Measurements from ENCODE around the gene MAFG. TPM values are rescaled to one million over a fixed set of nuclear protein-coding genes. Genes with fewer than 3 reads are reported as not detected.

The MAFG gene
- polyA plus RNA-seq, 1 of the 3 experiments (the other 2 are of a cell fraction): 38.7 TPM

- Histone ChIP-seq H3K27ac (ENCODE audit: low read depth in 2 of 2, low read length in 1 of 2) (no peak overlapping the region), H3K9me2 (no peaks in the 10 kb centered on the region), H3K9me3 (no peaks in the 10 kb centered on the region), H3K79me2 (ENCODE audit: insufficient read depth) (peaks cover 45% of the 10 kb centered on the region), H4K20me1 (ENCODE audit: insufficient read depth) (peaks cover 47% of the 10 kb centered on the region), H3K27me3 (ENCODE audit: insufficient read depth) (no peaks in the 10 kb centered on the region), H3K36me3 (replicated peaks in 1 of 2; ENCODE audit: control insufficient read depth in 1 of 2, insufficient read depth in 2 of 2, low read length in 1 of 2) (peaks cover 21 to 52% of the 10 kb centered on the region in 2 experiments), H2AFZ (ENCODE audit: low read depth) (no peak overlapping the region), H3K9ac (no peak overlapping the region), H3K4me2 (no peak overlapping the region), H3F3A (replicated peaks; ENCODE audit: insufficient read depth) (peaks cover 25% of the 10 kb centered on the region), H3K4me3 (ENCODE audit: low read depth in 2 of 2, low read length in 1 of 2) (no peak overlapping the region), H3K4me1 (ENCODE audit: control insufficient read depth in 1 of 2, insufficient read depth in 2 of 2, low read depth in 1 of 2, low read length in 1 of 2) (peaks cover 15 to 35% of the 10 kb centered on the region in 2 experiments)
- CTCF ChIA-PET: interaction anchor here (0.5 to 3.8 kb wide), 10 partner anchors 10 to 203 kb away, joined by 3 to 22 read pairs (median 4); partner anchors contain the start of genes DCXR and MAFG
- TF ChIP-seq GATA2 (CRISPR knock-in tag; IDR thresholded peaks at IDR 0.05): no peak
- no peak for TF ChIP-seq REST (IDR thresholded peaks at IDR 0.05; ENCODE audit: low read depth, low read length)
- TF ChIP-seq IRF3 (IDR thresholded peaks at IDR 0.05; ENCODE audit: low read depth, low read length): no peak
- POLR2A ChIA-PET: interaction anchor here (0.8 kb wide), 1 partner anchor 23 kb away, joined by 3 read pairs; the partner anchor contains the start of gene PYCR1
- DNase-seq: no peak
- WGBS (ENCODE audit: low lambda C conversion rate): 96% methylated on average over 19 of the region's 36 CpGs
Observed at GRCh38 chr17:81914103-81914850, 13.3 kb downstream of the MAFG start.

GRCh38 chr17:81913394-81914102 lies 14.0 kb downstream of the MAFG start:
- Histone ChIP-seq H3F3A (replicated peaks; ENCODE audit: insufficient read depth) (peaks cover 23% of the 10 kb centered on the region), H3K4me3 (ENCODE audit: low read depth in 2 of 2, low read length in 1 of 2) (no peak overlapping the region), H3K9me3 (no peaks in the 10 kb centered on the region), H3K27me3 (ENCODE audit: insufficient read depth) (no peaks in the 10 kb centered on the region), H3K27ac (ENCODE audit: low read depth in 2 of 2, low read length in 1 of 2) (no peak overlapping the region), H3K9ac (no peak overlapping the region), H3K36me3 (replicated peaks in 1 of 2; ENCODE audit: control insufficient read depth in 1 of 2, insufficient read depth in 2 of 2, low read length in 1 of 2) (peaks cover 21 to 51% of the 10 kb centered on the region in 2 experiments), H3K4me1 (ENCODE audit: control insufficient read depth in 1 of 2, insufficient read depth in 2 of 2, low read depth in 1 of 2, low read length in 1 of 2) (peaks cover 15 to 35% of the 10 kb centered on the region in 2 experiments), H2AFZ (ENCODE audit: low read depth) (no peak overlapping the region), H3K9me2 (no peaks in the 10 kb centered on the region), H3K79me2 (ENCODE audit: insufficient read depth) (peaks cover 40% of the 10 kb centered on the region), H3K4me2 (no peak overlapping the region), H4K20me1 (ENCODE audit: insufficient read depth) (peaks cover 39% of the 10 kb centered on the region)
- ChIA-PET CTCF (interaction anchor here (1.0 to 3.8 kb wide), 9 partner anchors 11 to 241 kb away, joined by 3 to 20 read pairs (median 4); partner anchors contain the start of genes DCXR and NPB), POLR2A (interaction anchor here (0.8 kb wide), 1 partner anchor 24 kb away, joined by 3 read pairs; the partner anchor contains the start of gene PYCR1)
- TF ChIP-seq SMC3 (IDR thresholded peaks at IDR 0.05; ENCODE audit: low read depth, low read length) (no peak), RXRA (IDR thresholded peaks at IDR 0.05; ENCODE audit: borderline replicate concordance, low read depth) (no peak), FOSL2 (IDR thresholded peaks at IDR 0.05; ENCODE audit: borderline replicate concordance, low read depth) (no peak), ELF1 (IDR thresholded peaks at IDR 0.05) (no peak)
- 89% methylated on average over 19 of the region's 31 CpGs for WGBS (ENCODE audit: low lambda C conversion rate)
- DNase-seq: no peak
